Activated T-cell treated with anti-CD3 and anti-CD28 coated beads, Interleukin-2, amount 50 U/mL, for 48 hours (primary cell): ENCODE results near the gene SMO.

Source experiments
- DNase-seq, 2 experiments: peaks; one replicate each; pipeline ENCODE4 v3.0.0-alpha.2; 2020

The SMO gene

DNA sequence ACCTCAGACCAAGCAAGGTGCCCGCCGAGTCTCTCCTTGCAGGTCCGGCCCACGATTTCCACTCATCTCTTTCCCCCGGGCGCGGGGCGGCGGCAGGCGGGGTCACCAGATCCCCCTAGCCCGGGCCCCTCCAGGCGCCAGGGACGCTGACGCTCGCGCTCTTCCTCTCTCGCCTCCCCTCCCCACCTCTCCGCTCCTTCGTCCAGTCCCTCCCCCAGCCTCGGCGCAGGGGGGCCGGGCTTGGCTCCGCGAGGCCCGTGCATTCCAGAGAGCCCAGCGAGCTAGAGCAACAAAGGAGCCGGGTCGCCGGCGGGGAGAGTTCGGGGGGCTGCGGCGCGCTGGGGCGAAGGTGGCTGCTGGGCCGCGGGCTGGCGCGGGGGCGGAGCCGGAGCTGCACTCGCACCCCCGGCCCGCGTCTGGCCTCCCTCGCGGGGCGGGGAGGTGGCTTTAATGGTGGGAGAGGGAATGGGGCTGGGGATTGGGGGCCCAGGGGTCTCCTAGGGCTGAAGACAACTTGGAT, at the start of gene SMO:
Gene SMO (plus strand): TSS at position 262 of the 520 bp plus-strand sequence. CDS start 519 bp downstream, outside the sequence.
- DNase-seq, result peak in 1 of 2 experiments; percentile 37

DNA sequence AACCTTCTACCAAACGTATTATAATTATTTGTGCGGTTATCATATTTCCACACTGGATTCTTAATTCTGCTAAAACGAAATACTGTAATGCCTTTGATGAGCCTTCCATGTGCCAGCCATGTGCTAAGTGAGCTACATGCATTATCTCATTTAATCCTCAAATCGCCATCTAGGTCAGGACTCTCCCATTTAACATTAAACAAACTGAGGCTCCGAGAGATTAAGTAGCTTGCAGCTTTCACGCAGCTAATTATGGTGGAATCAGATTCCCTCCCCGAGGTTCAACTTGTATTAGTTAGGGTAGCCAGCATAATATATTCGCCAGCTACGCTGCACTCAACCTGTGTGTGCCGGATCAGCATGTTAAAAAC, 44.7 kb upstream of the SMO start:
- DNase-seq, result no peak

DNA sequence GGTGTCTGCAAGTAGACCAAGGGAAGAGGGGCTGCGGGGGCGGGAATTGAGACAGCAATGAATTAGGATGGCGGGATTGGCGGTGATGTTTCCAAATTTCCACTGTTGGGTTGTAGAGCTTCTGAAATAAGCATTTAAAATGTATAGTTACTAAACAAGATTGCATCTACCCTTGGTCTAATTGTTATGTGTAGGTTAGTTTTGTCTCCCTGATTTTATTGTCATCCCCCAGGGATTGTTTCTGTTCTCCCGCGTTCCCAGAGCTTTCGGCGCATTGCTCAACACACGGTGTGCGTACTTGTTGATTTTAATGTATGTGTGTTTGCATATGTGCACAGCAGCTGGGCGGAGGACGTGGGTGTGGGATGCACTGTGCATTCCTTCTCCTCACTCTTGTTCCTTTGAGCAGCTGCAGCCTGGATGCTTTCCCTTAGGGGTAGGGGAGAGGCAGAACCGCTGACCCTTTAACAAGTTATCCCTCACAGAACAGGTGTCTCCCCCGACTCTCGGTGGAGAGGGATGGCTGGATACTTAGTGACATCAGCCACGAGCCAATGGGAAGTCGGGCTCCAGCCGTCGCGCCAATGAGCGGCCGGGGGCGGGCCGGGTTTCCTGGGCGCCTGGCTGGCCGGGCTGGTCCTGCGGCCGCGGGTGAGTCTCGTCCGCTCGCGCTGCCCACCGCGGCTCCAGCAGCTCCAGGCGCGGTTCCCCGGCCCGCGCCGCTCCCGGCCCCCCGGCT, 44.2 kb upstream of the SMO start, which contains the start of gene TSPAN33:
Gene TSPAN33 (plus strand): TSS at position 613 of the 739 bp plus-strand sequence. CDS start 274 bp downstream, outside the sequence.
- peak; percentile 75 to 78 for DNase-seq

DNA sequence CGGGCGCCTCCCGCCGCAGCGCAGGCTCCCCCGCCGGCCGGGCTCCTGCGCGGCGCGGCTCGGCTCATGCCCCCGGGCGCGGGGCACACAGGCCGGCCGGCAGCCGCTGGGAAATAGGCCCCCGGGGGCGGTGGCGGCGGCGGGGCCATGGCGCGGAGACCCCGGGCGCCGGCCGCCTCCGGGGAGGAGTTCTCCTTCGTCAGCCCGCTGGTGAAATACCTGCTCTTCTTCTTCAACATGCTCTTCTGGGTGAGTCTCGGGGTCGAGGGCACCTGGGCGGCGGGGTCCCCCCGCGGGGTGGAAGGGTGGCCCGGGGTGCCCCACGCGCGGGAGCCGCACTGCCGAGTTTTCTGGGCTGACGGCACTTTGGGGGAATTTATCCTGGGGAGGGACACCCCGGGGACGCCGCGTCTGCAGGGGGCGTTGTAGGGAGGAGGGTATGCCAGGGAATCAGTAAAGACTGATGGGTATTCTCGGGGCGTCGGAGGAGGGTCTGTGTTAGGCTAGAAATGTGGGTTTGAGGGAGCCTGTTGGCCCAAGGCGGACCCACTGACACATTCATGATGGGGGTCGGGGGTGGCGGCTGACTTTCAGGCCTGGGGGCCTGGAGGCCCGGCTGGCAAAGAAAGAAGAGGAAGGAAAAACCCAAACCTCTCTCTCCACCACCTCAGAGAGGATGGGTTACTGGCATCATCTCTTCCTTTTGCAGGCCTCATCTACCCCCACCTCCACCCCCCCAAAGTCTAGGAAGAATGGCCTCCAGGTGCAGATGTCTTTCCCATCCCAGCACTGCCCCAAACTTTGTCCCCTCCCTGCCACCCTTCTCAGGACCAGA, 43.4 kb upstream of the SMO start:
- DNase-seq, result peak; percentile 46

DNA sequence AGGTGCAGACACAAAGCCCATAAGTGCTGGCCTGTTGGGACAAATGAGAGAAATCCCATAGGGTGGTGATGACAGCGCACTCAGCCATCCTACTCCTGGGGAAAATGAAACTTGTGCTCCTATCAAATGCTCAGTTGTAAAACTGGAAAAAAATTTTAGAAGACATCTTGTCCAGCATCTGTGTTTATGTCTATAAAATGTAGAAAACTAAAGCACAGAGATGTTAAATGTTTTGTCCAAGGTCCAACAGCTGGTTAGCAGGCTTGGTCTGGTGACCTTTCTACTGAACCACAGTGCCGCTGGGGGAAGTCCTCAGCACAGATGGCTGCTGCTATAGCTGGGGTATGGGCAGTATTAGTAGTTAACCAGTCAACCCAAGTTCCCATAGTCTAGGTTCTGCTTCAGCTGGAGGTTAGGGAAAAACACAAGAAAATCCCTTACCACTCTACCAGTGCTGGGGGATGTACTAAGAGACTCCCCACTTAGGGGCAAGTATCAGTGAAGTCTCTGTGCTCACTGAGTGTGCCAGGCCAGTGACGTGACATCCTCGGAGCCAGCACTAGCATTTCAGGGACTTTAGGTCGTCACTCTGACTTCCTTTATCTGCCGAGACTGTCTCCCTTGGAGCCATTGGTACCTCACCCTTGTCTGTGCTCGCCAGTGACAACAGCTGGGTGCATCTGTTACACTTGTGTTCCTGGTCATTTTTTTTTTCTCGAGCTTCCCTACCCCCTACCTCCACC, 42.0 kb upstream of the SMO start:
- DNase-seq, result no peak

DNA sequence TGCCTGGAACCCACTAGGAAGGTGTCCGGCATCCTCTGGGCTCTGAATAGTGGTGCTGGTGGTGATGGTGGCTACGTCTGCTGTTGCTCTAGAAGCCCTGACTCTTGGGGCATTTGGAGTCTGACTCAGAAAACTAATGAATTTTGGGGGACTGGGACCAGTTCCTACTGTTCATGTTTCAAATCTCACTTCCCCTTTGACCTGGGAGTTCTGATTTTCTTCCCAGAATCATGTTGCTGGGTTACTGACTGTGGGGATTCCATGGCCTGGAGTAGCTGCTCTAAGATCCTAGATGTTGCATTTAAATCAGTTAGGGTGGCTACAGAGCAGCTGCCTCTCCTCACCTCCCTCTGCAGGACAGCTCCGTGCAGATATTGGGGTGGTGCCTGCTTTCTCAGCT, 40.7 kb upstream of the SMO start:
- no peak for DNase-seq

DNA sequence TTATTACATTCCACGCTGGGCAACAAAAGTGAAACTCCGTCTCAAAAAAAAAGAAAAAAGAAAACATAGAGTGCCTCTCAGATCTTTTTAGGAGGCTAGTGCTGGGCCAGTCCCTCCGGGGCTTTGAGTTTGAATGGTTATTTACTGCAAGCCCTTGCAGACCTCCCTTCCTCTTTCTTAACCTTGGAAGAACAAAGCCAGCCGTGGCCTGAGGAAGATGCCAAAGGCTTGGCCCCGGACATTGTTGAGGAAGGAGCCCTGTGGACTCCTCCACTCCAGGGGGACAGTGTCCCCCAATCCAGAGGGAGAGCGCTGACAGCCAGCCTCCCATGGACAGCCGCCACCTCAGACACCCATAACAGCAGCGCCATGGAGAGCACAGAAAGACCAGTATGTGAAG, 38.9 kb upstream of the SMO start:
- DNase-seq, result no peak

DNA sequence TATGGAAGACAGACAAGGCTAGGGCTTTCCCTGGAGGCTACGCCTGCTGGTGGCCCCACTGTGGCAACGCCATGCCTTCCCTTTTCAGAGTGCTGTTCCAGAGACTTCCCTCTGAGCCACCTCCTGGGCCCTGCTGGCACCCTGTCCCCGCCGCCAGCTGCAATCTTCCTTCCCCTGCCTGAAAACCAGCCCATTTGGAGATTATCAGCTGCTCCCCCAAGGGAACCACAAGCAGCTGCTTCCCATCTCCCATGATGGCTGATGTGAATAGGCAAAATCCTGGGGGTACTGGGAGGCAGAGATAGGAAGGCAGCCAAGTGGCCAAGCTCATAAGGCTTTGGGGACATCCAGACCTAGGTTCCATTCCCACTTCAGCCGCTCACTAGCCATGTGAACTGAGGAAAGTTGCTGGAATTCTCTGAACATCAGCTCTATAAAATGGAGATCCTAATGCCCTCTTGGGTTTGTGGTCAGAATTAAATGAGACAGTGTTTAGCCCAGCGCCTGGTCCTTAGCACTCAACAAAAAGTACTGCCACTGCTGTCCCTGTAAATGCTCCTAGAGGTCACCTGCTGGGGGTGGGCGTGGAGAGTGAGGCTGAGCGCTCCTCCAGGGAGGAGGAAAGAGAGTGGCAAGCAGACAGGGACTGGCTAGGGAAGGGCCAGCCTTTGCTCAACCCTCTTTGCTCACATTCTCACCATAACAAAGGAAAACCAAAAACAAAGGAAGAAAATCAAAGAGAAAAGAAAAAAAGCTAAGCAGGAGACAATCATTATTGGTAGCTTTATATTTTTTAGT, 38.0 kb upstream of the SMO start:
- no peak for DNase-seq

DNA sequence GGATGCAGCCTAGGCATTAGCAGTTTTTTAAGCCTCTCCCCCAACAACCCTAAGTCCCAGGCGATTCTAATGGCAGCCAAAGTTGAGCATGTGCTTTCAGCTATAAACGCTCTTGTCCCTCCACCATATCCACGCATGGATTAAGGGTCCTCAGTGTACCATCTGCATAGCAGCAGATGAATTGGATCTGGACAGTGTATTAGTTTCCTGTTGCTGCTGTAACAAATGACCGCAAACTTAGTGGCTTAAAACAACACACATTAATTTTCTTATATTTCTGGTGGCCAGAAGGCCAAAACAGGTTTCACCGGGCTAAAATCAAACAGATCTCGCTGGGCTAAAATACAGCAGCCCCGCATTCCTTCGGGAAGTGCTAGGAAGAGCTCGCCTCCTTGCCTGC, 30.8 kb upstream of the SMO start:
- no peak for DNase-seq

DNA sequence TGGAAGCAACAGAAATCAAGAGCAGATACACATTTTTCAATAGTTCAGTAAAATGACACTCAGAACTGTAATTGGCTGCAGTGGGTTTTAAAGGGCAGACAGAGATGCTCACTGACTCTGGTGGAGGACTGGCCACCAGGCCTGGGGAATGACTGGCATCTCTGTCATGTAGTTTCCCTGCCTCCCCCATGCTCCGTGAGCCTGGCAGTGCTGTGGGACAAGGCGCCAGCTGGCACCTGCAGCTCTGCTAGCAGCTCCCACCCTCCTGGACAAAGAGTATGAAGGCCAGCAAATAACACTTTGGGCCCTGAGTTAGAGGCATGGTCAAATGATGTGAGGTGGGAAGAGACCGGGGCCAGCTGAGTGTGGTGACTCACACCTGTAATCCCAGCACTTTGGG, 28.9 kb upstream of the SMO start:
- DNase-seq, result no peak

DNA sequence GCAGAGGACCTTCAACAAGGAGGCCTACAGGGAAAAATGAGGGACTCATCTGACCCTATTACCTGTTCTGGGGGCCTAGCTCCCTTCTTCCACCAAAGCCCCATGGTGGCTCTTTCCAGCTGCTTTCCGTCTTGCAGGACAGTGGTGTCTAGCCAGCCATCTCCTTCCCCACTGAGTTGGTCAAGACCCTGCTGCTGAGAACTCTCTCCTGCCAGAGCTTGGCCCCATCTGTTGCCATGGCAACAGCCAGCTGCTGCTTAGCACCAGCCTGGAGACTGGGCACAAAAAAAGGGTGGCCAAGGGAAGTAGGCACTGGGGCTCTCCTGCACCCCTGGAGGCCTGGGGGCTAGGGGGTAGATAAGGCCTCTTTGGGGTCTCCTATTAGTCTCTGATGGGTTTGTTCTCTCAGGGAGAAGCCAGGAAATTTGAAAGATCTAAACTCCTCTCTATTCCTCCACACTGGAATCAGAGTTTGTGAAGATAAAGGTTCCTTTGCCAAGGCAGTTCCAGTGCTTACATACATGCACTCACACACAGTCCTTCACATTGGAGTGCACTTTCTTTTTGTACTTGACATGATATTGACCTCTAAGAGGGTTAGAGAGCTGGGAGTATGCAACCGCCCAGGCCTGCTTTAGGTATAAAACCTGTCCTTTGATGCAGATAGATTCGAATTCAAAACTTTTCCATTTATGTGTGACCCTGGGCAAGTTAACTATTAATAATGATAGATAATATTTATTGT, 28.1 kb upstream of the SMO start:
- no peak for DNase-seq

DNA sequence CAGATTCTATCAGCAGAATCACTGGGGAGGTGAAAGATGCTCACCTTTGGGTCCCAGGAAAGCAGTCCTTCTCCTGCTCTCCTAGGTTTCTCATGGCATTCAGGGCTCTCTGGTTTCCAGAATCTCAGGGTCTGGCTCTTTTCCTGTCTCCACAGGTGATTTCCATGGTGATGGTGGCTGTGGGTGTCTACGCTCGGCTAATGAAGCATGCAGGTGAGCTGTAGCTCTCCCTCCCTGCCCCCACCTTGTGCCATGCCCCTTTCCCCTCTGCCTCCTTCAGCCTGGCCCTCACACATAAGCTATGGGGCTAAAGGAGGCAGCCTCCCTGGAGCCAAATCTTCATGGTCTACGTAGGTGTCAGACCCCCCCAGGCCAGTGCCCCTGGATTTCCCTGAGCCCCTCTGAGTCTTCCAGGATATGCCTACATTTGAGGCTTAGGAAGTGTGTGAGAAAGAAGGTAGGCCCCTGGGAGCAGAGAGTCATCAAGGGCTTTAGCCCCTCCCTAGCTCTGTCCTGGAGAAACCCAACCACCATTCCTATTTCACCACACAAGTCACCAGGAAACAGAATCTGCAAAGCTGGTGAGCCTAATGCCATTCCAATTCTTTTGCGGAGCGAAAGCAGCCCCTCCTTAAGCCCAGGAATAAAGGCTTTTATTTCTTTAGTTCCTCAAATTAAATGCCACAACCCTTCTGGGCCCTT, 26.8 kb upstream of the SMO start:
- DNase-seq, result no peak

DNA sequence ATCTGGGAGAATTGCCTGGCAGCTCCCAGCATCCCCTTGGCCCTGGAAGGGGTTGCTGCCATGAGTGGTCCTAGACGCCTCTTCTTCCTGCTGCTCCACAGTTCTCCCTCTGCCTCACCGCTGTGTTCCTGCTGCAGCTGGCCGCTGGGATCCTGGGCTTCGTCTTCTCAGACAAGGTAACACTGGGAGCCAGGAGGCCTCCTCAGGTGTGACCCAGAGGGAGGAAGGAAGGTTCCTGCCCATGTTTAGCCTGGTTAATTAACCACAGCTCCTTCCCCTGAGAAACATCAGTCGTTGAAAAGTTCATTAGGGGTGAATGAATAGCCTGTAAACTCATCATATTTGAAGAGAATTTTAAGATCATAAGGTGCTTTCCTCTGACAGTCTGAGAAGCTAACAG, 25.7 kb upstream of the SMO start:
- DNase-seq, result no peak

DNA sequence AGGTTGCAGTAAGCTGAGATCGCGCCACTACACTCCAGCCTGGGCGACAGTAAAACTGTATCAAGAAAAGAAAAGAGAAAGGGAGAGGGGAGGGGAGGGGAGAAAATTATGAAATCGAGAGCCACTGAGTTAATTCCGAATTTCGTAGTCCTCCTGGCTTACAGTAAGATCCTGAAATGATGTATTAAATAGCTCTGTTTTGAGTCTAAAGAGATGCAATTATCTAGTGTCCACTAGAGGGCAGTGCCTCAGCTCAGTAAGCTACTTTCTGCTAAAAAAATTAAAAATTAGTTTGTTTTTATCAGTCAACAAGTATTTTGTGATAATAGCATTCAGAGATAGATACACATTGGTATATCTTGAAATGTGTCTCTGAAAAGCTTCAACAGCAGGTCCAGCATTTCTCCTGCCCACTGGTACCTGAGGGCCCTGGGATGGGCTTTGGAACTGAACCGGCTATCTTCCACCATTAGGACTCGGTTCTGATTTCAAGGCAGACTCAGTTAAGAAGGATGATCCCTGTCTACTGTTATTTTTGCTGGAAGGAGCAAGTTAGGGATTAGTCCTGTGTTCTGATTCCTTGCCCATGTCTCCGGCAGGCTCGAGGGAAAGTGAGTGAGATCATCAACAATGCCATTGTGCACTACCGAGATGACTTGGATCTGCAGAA, 24.4 kb upstream of the SMO start:
- no peak for DNase-seq

DNA sequence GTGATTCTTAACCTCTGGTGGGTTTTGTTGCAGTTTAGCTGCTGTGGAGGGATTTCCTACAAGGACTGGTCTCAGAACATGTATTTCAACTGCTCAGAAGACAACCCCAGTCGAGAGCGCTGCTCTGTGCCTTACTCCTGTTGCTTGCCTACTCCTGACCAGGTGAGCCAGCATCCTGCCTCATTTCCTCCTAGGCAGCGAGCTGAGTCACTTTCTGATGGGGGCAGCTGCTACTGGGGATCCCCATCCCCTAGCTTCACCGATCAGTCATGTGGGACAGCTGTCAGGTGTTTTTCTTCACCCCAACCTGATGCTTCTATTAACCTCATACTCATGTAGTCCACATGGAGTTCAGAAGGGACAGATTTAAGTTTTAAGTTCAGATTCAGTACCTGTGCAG, 21.7 kb upstream of the SMO start:
- no peak for DNase-seq

DNA sequence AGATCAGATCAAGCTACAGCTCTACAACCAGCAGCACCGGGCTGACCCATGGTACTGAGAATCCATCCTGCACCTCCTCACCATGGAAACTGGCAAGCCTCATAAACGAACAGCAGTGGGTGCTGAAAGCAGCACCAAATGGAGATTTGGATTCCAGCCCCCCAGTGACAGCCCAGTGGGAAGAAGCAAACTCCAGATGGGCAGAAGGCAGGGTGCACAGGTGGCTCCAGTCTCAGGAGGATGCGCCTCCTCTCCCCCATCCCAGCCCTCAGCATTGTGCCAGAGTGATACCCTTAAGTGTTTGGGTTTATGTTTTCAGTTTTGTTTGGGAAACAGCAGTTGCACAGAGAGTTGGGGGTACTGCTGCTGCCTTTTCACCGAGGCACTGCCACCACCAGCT, 20.6 kb upstream of the SMO start:
- DNase-seq, result no peak

DNA sequence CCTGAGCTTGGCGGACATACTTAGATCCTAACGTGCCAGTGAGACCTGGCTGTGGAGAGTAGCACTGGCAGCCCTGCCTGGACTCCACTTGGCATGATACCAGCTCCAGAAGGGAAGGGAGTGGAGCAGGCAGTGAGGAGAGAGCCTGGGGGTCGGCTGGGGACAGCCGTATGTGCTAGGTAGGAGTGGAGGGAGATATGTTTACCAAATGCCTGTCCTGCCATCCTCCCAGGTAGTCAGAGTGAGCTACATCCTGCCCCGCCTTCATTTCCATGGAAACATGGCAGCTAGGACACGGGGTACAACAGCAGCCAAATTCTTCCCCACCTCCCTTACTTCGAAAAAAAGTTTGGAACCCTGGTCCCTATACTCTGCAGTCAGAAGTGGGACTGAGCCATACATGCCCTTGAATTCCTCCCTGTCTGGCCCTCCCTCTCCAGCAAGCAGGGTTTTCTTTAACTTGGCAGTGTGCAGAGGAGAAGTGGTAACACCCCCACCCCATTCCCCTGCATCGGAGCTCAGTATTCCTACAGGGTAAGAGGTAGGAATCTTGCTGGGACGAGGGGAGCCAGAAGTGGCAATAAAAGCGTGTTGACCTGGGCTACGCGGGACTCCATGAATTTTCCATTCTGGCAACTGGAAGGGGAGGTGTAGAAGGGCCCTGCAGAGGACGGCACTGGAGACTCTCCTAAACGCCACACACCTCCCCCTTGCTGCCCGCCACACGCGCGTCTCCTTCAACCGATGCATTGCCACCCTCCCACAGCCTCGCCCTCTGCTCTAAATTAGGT, 20.0 kb upstream of the SMO start:
- no peak for DNase-seq

DNA sequence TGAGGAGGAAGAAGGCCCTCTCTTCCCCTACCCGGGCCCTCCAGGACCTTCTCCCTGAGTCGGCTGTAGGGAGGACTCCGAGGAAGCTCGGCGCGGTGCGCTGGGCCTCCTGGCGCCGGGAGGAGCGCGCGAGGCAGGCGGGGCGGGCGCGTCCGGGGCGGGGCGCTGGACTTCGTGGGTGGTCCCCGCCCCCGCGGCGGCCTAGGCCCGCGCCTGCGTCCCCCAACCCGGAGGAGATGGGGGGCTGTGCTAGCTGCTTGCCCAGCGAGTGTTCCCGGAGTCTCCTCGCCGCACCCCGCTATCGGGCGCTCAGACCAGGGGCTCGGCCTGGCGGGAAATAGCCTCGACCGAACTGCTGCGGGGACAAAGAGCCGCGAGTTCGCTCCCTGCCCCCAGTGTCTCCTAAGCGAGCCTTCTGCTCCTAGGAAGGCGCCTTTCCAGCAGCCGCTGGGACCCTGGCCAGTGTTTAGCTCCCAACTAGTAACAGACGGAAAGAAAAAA, 19.2 kb upstream of the SMO start:
- DNase-seq, result peak; percentile 49 to 62

DNA sequence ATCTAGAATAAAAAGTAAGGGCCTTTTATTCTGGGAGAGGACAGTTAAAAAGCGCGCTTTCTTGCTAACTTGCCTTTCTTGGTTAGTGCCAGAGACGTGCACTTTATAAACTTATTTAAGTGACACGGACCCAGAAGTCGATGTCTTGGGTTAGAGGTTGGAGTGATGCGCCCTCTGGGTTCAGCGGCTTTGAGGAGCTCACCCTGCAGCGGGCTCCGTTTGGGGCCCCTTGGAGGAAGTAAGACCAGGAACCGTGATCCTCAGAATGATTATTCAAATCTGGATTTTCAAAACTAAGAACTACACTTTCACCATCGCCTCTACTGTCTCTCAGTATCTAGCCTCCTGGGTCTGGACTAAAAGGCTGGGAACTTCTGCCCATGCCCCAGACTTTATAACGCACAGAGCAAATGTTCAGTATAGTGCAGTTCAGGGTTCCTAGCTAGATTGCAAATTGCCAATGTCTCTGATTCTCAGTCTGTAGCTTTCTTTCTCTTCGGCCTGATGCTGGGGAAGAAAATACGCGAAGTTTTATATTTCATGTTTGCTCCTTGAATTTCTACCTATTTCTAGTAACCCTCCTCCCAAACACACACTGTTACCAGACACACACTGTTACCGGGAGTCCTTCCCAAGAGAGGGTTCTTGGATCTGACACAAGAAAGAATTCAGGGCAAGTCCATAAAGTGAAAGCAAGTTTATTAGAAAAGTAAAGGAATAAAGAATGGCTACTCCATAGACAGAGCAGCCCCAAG, 18.6 kb upstream of the SMO start:
- DNase-seq, result peak; percentile 53 to 57
